Measurements from ENCODE around the gene RNF150.

The RNF150 gene

GRCh38 chr4:140926672-140927071, 206.6 kb downstream of the RNF150 start:
- DNase-seq (ENCODE audit: low read depth in 3 of 3) = no peak

- DNase-seq (ENCODE audit: low read depth in 3 of 3) = no peak
Observed at GRCh38 chr4:140925417-140925816, 207.9 kb downstream of the RNF150 start.

- DNase-seq (ENCODE audit: low read depth in 3 of 3) = no peak
Observed at GRCh38 chr4:140924761-140925392, 208.4 kb downstream of the RNF150 start.

- DNase-seq (ENCODE audit: low read depth in 3 of 3) = no peak
Observed at GRCh38 chr4:140906993-140907962, 226.0 kb downstream of the RNF150 start.

GRCh38 chr4:140904904-140905303, 228.4 kb downstream of the RNF150 start:
- DNase-seq (ENCODE audit: low read depth in 3 of 3) = no peak

GRCh38 chr4:140903522-140904475, 229.5 kb downstream of the RNF150 start:
- no peak for DNase-seq (ENCODE audit: low read depth in 3 of 3)

- DNase-seq (ENCODE audit: low read depth in 3 of 3) = no peak
Observed at GRCh38 chr4:140901736-140902336, 231.4 kb downstream of the RNF150 start.

- no peak for DNase-seq (ENCODE audit: low read depth in 3 of 3)
Observed at GRCh38 chr4:140893939-140894338, 239.3 kb downstream of the RNF150 start.

- no peak for DNase-seq (ENCODE audit: low read depth in 3 of 3)
Observed at GRCh38 chr4:140888054-140888453, 245.2 kb downstream of the RNF150 start.

- no peak for DNase-seq (ENCODE audit: low read depth in 3 of 3)
Observed at GRCh38 chr4:140887467-140887866, 245.8 kb downstream of the RNF150 start.

GRCh38 chr4:140884431-140885058, 248.7 kb downstream of the RNF150 start:
- DNase-seq (ENCODE audit: low read depth in 3 of 3) = no peak

- DNase-seq (ENCODE audit: low read depth in 3 of 3) = no peak
Observed at GRCh38 chr4:140877781-140878180, 255.5 kb downstream of the RNF150 start.

GRCh38 chr4:140876615-140877364, 256.5 kb downstream of the RNF150 start:
- DNase-seq (ENCODE audit: low read depth in 3 of 3) = no peak

GRCh38 chr4:140875746-140876452, 257.4 kb downstream of the RNF150 start:
- no peak for DNase-seq (ENCODE audit: low read depth in 3 of 3)

- DNase-seq (ENCODE audit: low read depth in 3 of 3) = no peak
Observed at GRCh38 chr4:140874056-140874455, 259.2 kb downstream of the RNF150 start.

- no peak for DNase-seq (ENCODE audit: low read depth in 3 of 3)
Observed at GRCh38 chr4:140871368-140871767, 261.9 kb downstream of the RNF150 start.

GRCh38 chr4:140870427-140870826, 262.8 kb downstream of the RNF150 start:
- no peak for DNase-seq (ENCODE audit: low read depth in 3 of 3)

GRCh38 chr4:140869446-140869845, 263.8 kb downstream of the RNF150 start:
- no peak for DNase-seq (ENCODE audit: low read depth in 3 of 3)

GRCh38 chr4:140867356-140867755, 265.9 kb downstream of the RNF150 start:
- DNase-seq (ENCODE audit: low read depth in 3 of 3) = no peak
